Measurements from ENCODE around the gene MTHFD1.

MTHFD1 gene

DNA sequence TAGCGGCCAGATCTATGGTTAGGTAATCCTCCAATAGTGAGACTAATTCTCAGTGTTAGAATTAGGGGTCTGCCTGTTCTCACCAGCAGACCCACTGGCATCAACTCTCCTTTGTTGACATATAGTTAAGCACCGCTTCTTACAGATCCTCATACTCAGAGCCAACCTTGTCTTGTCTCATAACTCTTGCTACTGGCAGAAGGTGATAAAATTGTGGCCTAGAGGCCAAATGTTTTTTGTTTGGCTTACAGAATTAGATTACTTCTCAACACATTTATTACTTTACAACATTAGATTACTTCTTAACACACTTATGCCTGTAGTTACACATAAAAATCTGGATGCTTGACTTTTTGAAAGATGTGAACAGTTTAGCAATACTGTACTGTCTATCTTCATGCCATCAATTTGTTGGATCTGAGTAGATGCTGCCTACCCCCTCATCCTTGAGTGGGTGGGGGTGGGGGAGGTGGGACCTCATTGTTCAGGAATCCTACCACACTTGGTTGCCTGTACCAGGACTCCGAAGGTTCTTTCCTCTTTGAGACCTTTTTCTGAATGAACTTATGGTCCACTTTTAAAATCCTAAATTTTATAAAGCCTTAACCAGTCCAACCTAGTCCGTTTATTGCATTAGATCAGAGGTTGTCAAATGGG lies 7.0 kb downstream of the MTHFD1 start:
- Histone ChIP-seq H3K79me1 (ENCODE audit: low read length) (peaks cover 17% of the 10 kb centered on the region), H3K56ac (ENCODE audit: low read length) (peak overlapping the region; percentile 42), H3K27me3 (ENCODE audit: insufficient read depth, low read length, poor library complexity) (no peaks in the 10 kb centered on the region), H3K4ac (ENCODE audit: low read depth, low read length) (peak overlapping the region; percentile 62), H4K5ac (ENCODE audit: low read length) (no peak overlapping the region), H3K18ac (ENCODE audit: low read length) (no peak overlapping the region), H3K4me2 (ENCODE audit: low read length) (no peak overlapping the region), H2BK120ac (ENCODE audit: low read depth, low read length) (no peak overlapping the region), H3K4me3 (ENCODE audit: low read length) (no peak overlapping the region), H3K9ac (ENCODE audit: low read length) (no peak overlapping the region), H3K23ac (ENCODE audit: low read length) (no peak overlapping the region), H3K36me3 (ENCODE audit: control insufficient read depth, insufficient read depth, low read length) (no peaks in the 10 kb centered on the region), H2BK5ac (ENCODE audit: low read length) (no peak overlapping the region), H2AK5ac (ENCODE audit: low read length) (no peak overlapping the region), H3K27ac (ENCODE audit: low read depth, low read length) (no peak overlapping the region), H3K4me1 (ENCODE audit: control insufficient read depth, low read depth, low read length) (peaks cover 14% of the 10 kb centered on the region), H2BK15ac (replicated peaks; ENCODE audit: low read depth) (no peak overlapping the region), H3K79me2 (ENCODE audit: control insufficient read depth, insufficient read depth, low read length) (peaks cover 59% of the 10 kb centered on the region), H4K8ac (ENCODE audit: low read depth, low read length) (no peak overlapping the region)
- no CpG with 5 or more reads among the region's 4 CpGs for WGBS (ENCODE audit: extremely low coverage, insufficient coverage, low lambda C conversion rate)
- no peak for DNase-seq

GRCh38 chr14:64400829-64401459 lies 12.8 kb downstream of the MTHFD1 start:
- no peak overlapping the region for H4K5ac ChIP-seq (ENCODE audit: low read length)
- DNase-seq: no peak
- no peak overlapping the region for H3K4me3 ChIP-seq (ENCODE audit: low read length)
- no peak overlapping the region for H3K23ac ChIP-seq (ENCODE audit: low read length)
- H3K36me3 ChIP-seq (ENCODE audit: control insufficient read depth, insufficient read depth, low read length): peaks cover 2% of the 10 kb centered on the region
- no peak overlapping the region for H3K18ac ChIP-seq (ENCODE audit: low read length)
- peaks cover 12% of the 10 kb centered on the region for H3K79me2 ChIP-seq (ENCODE audit: control insufficient read depth, insufficient read depth, low read length)
- H2BK15ac ChIP-seq (replicated peaks; ENCODE audit: low read depth): no peak overlapping the region
- no peaks in the 10 kb centered on the region for H3K27me3 ChIP-seq (ENCODE audit: insufficient read depth, low read length, poor library complexity)
- no CpG with 5 or more reads among the region's 6 CpGs for WGBS (ENCODE audit: extremely low coverage, insufficient coverage, low lambda C conversion rate)
- H3K9ac ChIP-seq (ENCODE audit: low read length): no peak overlapping the region
- H4K8ac ChIP-seq (ENCODE audit: low read depth, low read length): no peak overlapping the region
- H2AK5ac ChIP-seq (ENCODE audit: low read length): no peak overlapping the region
- no peaks in the 10 kb centered on the region for H3K4me1 ChIP-seq (ENCODE audit: control insufficient read depth, low read depth, low read length)
- no peak overlapping the region for H2BK120ac ChIP-seq (ENCODE audit: low read depth, low read length)
- H3K4me2 ChIP-seq (ENCODE audit: low read length): no peak overlapping the region
- H3K79me1 ChIP-seq (ENCODE audit: low read length): peaks cover 2% of the 10 kb centered on the region
- no peak overlapping the region for H3K56ac ChIP-seq (ENCODE audit: low read length)
- H3K27ac ChIP-seq (ENCODE audit: low read depth, low read length): no peak overlapping the region
- H3K4ac ChIP-seq (ENCODE audit: low read depth, low read length): no peak overlapping the region
- H2BK5ac ChIP-seq (ENCODE audit: low read length): no peak overlapping the region

GRCh38 chr14:64401949-64402348 lies 13.8 kb downstream of the MTHFD1 start:
- Histone ChIP-seq H3K4me3 (ENCODE audit: low read length) (no peak overlapping the region), H3K4me1 (ENCODE audit: control insufficient read depth, low read depth, low read length) (no peaks in the 10 kb centered on the region), H3K9ac (ENCODE audit: low read length) (no peak overlapping the region), H3K79me1 (ENCODE audit: low read length) (peaks cover 2% of the 10 kb centered on the region), H2BK120ac (ENCODE audit: low read depth, low read length) (no peak overlapping the region), H2BK15ac (replicated peaks; ENCODE audit: low read depth) (no peak overlapping the region), H3K4me2 (ENCODE audit: low read length) (no peak overlapping the region), H3K27ac (ENCODE audit: low read depth, low read length) (no peak overlapping the region), H4K5ac (ENCODE audit: low read length) (no peak overlapping the region), H3K36me3 (ENCODE audit: control insufficient read depth, insufficient read depth, low read length) (peaks cover 2% of the 10 kb centered on the region), H3K56ac (ENCODE audit: low read length) (no peak overlapping the region), H2BK5ac (ENCODE audit: low read length) (no peak overlapping the region), H3K18ac (ENCODE audit: low read length) (no peak overlapping the region), H4K8ac (ENCODE audit: low read depth, low read length) (no peak overlapping the region), H2AK5ac (ENCODE audit: low read length) (no peak overlapping the region), H3K23ac (ENCODE audit: low read length) (no peak overlapping the region), H3K79me2 (ENCODE audit: control insufficient read depth, insufficient read depth, low read length) (peaks cover 12% of the 10 kb centered on the region), H3K4ac (ENCODE audit: low read depth, low read length) (no peak overlapping the region), H3K27me3 (ENCODE audit: insufficient read depth, low read length, poor library complexity) (no peaks in the 10 kb centered on the region)
- WGBS (ENCODE audit: extremely low coverage, insufficient coverage, low lambda C conversion rate): no CpG with 5 or more reads among the region's 1 CpG
- DNase-seq: no peak

- Histone ChIP-seq H2BK5ac (ENCODE audit: low read length) (no peak overlapping the region), H4K5ac (ENCODE audit: low read length) (no peak overlapping the region), H3K27me3 (ENCODE audit: insufficient read depth, low read length, poor library complexity) (no peaks in the 10 kb centered on the region), H3K56ac (ENCODE audit: low read length) (no peak overlapping the region), H3K4me1 (ENCODE audit: control insufficient read depth, low read depth, low read length) (no peaks in the 10 kb centered on the region), H3K4me2 (ENCODE audit: low read length) (no peak overlapping the region), H2BK120ac (ENCODE audit: low read depth, low read length) (no peak overlapping the region), H3K9ac (ENCODE audit: low read length) (no peak overlapping the region), H2AK5ac (ENCODE audit: low read length) (no peak overlapping the region), H3K4ac (ENCODE audit: low read depth, low read length) (no peak overlapping the region), H3K27ac (ENCODE audit: low read depth, low read length) (no peak overlapping the region), H3K18ac (ENCODE audit: low read length) (no peak overlapping the region), H3K79me1 (ENCODE audit: low read length) (peaks cover 7% of the 10 kb centered on the region), H4K8ac (ENCODE audit: low read depth, low read length) (no peak overlapping the region), H2BK15ac (replicated peaks; ENCODE audit: low read depth) (no peak overlapping the region), H3K79me2 (ENCODE audit: control insufficient read depth, insufficient read depth, low read length) (peaks cover 5% of the 10 kb centered on the region), H3K23ac (ENCODE audit: low read length) (no peak overlapping the region), H3K36me3 (ENCODE audit: control insufficient read depth, insufficient read depth, low read length) (peaks cover 2% of the 10 kb centered on the region), H3K4me3 (ENCODE audit: low read length) (no peak overlapping the region)
- no CpG with 5 or more reads among the region's 4 CpGs for WGBS (ENCODE audit: extremely low coverage, insufficient coverage, low lambda C conversion rate)
- peak; percentile 62 for DNase-seq
Measured at GRCh38 chr14:64405295-64405694, 17.1 kb downstream of the MTHFD1 start.

DNA sequence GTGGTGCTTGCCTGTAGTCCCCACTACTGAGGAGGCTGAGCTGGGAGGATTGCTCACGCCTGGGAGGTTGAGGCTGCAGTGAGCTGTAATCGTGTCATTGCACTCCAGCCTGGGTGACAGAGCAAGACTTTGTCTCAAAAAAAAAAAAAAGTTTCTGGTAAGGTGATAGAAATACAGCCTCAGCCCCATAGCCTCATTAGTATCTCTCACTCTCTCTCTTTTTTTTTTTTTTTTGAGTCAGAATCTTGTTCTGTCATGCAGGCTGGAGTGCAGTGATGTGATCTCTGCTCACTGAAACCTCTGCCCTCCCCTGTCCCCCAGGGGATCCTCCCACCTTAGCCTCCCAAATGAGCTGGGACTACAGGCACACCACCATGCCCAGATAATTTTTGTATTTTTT lies 19.2 kb downstream of the MTHFD1 start:
- Histone ChIP-seq H3K18ac (ENCODE audit: low read length) (no peak overlapping the region), H3K4me1 (ENCODE audit: control insufficient read depth, low read depth, low read length) (no peaks in the 10 kb centered on the region), H3K79me1 (ENCODE audit: low read length) (peaks cover 7% of the 10 kb centered on the region), H3K56ac (ENCODE audit: low read length) (no peak overlapping the region), H3K36me3 (ENCODE audit: control insufficient read depth, insufficient read depth, low read length) (peaks cover 2% of the 10 kb centered on the region), H4K5ac (ENCODE audit: low read length) (no peak overlapping the region), H2BK5ac (ENCODE audit: low read length) (no peak overlapping the region), H3K9ac (ENCODE audit: low read length) (no peak overlapping the region), H3K27ac (ENCODE audit: low read depth, low read length) (no peak overlapping the region), H3K79me2 (ENCODE audit: control insufficient read depth, insufficient read depth, low read length) (peaks cover 5% of the 10 kb centered on the region), H3K4me2 (ENCODE audit: low read length) (no peak overlapping the region), H3K23ac (ENCODE audit: low read length) (no peak overlapping the region), H2BK120ac (ENCODE audit: low read depth, low read length) (no peak overlapping the region), H4K8ac (ENCODE audit: low read depth, low read length) (no peak overlapping the region), H2BK15ac (replicated peaks; ENCODE audit: low read depth) (no peak overlapping the region), H3K4me3 (ENCODE audit: low read length) (no peak overlapping the region), H3K4ac (ENCODE audit: low read depth, low read length) (no peak overlapping the region), H3K27me3 (ENCODE audit: insufficient read depth, low read length, poor library complexity) (no peaks in the 10 kb centered on the region), H2AK5ac (ENCODE audit: low read length) (no peak overlapping the region)
- DNase-seq: no peak
- WGBS (ENCODE audit: extremely low coverage, insufficient coverage, low lambda C conversion rate): no CpG with 5 or more reads among the region's 2 CpGs

Data from mesendoderm (in vitro differentiated cells).